Activated T-cell treated with anti-CD3 and anti-CD28 coated beads for 48 hours (primary cell): ENCODE measurements around the gene ZNF219.

Experiments used
- DNase-seq: peaks from one replicate; pipeline ENCODE4 v3.0.0-alpha.2; 2020; ENCODE audit warnings: low read depth

ZNF219 gene

DNA sequence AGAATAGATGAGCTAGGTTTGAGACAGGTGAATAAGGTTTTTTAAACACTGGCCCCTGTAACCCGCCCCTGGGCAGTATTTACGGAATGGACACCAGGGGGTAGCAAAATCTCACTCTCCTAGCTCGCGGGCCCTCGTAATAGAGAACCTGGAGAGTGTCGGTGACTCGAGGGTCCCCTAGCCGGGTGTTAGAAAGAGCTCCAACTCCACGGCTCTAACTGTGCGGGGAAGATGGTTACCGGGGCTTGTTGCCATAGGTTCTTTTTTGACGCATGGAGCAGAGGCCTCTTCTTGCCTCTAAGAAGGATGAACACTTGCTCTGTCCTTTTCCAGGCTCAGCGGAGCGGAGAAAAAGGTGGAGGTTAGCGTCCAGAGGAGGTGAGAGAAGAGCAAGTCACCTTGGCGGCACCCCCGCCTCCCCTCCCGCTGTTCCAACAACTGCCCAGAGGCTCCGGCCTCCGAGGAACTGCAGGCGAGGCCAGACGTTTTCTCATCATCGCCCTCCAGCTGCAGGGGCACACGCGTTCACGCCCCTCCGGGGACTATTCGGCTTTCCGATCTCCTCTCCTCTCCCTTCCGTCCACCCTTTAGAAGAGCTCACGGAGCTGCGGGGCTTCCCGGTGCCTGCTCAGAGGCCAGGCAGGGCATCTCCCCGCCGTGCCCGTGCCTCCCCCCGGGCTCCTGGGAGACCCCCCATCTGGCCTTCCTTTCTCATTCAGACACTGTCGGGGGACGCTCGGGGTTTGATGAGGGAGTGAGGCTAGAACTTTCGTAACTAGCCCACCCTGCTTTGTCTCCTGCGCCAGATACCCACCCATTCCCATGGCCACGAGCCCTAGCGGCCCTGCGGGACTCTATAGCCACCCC, 29.7 kb downstream of the ZNF219 start:
- no peak for DNase-seq

GRCh38 chr14:21066882-21067502, 31.5 kb downstream of the ZNF219 start:
- no peak for DNase-seq

- no peak for DNase-seq
These were observed 35.0 kb downstream of the ZNF219 start for GRCh38 chr14:21063479-21063878.

DNA sequence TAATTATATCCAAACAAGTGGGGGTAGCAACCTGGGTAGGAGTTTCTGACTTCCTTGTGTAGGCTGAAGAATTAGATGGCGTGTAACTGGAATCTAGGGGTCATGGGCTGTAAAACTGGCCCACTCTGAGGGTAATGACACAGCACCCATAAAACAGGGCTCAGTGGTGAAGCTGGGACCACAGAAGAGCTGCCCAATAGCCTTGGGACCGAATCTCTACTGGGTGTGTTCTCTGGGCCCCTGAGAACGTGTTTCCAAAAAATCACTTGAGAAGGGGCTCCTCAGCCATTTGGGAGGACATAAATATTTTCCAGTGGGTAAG, 37.1 kb downstream of the ZNF219 start:
- no peak for DNase-seq

DNA sequence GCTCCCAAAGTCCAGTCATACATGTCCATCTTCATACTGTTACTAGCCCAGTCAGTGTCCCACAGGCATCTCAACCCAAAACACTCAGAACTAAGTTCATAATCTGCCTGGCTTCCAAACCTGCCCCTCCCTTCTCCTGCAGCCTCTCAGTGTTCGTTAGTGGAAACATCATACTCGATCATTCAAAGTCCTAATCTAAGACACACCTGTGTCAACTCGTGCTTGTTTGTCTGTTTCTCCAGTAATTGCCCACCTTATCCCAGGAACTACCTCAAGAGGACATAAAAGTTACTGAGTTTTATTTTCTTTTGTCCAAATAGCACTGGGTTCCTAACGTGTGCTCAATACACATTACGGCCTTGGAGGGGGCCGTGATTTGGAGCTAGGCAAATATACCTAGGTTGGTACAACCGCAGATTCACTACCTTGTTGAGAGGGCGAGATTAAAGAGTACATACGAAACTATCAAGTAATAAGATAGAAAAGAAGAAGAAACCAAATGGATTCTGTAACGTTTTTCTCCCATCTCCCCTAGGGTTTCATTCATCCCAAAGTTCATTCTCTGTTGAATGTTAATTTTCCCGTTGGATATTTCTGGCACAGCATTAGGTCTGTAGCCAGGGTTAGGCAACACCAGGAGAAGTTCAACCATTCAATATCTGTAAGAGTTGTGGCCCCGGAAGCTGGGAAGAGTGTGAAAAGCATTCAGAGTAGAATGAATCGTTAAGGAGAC, 37.7 kb downstream of the ZNF219 start:
- DNase-seq: no peak

GRCh38 chr14:21059842-21060613, 38.4 kb downstream of the ZNF219 start:
- DNase-seq: no peak

DNA sequence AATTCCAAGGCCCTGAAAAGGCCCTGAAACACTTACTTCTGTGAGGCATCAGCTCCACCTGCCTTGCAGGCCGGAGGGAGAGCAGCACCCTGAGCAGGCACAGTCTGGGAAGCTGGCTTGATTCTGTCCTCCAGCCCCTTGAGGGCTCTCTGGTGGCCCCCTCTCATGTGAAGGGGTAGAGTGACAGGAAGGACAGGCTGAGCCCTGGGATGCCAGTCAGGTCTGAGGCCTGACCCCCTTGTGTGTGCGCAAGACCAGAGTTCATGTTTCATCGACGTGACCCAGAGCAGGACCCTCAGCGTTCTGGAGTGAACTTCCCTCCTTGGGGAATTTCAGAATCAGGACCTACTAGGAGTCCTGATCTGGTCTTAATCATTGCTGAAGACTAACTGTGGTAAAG, 39.6 kb downstream of the ZNF219 start:
- DNase-seq: no peak

DNA sequence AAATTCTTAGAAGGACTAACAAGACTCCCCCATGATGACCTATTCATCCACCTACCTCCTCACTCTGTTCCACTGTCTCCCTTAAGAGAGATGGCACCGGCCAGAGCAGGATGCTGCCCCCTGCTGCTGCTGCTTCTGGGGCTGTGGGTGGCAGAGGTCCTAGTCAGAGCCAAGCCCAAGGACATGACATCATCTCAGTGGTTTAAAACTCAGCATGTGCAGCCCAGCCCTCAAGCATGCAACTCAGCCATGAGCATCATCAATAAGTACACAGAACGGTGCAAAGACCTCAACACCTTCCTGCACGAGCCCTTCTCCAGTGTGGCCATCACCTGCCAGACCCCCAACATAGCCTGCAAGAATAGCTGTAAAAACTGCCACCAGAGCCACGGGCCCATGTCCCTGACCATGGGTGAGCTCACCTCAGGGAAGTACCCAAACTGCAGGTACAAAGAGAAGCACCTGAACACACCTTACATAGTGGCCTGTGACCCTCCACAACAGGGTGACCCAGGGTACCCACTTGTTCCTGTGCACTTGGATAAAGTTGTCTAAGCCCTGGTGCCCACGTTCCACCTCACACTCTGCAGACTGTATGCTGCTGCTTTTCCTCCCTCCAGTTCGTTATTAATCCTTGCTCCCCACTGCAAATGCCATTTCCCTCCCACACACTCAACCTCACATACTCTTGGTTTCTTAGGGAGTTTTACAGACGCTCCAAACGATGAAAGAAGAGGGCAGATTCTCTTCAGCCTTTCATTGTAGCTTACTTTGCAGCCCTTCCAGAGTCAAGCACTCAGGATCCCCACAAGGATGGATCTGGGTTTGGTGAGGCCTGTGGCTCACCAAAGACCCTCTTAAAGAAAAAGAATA, 40.4 kb downstream of the ZNF219 start, which contains the start of gene RNASE8:
RNASE8 (plus strand) TSS at position 20 of the 873 bp plus-strand sequence; CDS start at position 91, 71 bp downstream.
- DNase-seq: no peak

GRCh38 chr14:21056520-21057163, 41.8 kb downstream of the ZNF219 start:
- no peak for DNase-seq

DNA sequence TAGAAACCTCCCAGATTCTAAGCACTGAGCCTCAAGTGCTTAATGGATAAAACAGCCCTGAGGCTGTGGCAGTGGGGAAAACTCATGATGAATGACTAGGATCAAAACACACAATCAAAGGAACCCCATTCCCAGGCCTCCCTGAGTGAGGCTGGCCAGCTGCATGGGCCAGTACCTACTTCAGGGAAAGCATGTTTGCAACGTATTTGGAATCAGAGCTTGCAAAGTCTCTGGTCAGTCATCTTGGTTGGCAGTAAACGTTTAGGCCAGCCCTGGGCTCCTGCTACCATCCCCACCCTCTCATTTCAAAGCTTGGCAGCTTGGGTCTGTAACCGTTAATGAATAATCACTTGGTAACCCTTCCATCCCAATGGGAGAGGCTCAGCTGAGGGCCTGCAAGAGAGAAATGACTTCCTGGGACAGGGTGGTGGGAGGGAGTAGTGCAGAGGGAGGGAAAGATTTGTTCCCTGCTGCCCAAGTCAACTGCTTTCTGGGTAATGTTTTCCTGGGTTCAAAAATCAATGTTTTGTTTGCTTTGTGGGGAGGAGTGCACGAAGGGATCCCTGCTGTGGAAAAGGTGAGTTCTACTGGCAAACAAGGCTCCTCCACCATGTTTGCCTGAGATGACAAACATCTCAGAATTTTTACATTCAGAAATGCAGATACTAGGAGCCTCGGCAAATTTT, 42.9 kb downstream of the ZNF219 start:
- no peak for DNase-seq

GRCh38 chr14:21054768-21055145, 43.7 kb downstream of the ZNF219 start:
- DNase-seq: no peak

DNA sequence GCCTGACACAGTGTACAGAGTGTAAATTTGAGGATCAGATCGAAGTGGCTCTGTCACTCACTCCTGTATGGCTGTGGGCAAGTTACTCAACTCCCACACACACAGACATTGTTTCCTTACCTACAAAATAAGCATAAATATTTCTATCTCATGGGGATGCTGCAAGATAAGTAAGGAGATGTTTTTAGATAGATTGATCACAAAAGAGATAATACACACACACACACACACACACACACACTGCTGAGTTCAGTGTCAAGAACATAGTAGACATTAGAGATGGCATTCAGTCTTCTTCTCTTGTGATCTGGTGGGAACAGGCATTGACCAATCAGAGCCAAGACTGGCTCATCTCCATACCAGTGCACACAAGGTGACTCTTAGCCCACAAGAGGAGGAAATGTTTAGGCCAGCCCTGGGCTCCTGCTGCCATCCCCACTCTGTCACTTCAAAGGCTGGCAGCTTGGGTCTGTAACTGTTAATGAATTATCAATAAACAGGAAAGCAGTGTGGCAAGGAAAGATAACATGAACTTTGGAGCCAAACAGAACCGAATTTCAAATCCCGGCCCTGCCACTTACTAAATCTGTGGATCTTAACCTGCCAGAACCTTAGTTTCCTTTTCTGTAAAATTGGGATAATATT, 44.2 kb downstream of the ZNF219 start:
- DNase-seq: no peak

DNA sequence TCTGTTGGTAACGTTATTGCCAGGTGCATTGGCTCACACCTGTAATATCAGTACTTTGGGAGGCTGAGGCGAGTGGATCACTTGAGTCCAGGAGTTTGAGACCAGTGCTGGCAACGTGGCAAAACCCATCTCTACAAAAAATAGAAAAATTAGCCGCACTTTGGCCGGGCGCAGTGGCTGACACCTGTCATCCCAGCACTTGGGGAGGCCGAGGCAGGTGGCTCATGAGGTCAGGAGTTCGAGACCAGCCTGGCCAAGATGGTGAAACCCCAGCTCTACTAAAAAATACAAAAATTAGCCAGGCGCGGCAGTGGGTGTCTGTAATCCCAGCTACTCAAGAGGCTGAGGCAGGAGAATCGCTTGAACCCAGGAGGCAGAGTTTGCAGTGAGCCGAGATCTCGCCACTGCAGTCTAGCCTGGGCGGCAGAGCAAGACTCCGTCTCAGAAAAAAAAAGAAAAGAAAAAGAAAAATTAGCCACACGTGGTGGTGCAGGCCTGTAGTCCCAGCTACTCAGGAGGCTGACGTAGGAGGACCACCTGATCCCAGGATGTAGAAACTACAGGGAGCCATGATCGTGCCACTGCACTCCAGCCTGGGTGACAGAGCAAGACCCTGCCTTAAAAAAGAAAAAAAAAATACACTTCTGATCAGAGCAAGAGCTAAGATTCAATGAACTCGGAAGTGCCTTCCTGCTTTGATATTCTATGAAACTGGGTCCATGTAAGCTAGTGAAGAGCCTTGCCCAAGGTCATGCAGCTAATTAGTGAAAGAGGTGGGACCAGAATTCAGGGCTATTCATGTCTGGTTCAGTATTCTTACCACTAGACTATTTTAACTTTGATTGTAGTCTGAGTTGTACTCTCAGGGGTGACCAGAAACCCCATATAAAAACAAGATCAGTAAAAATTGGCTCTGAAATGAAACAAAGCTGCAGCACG, 45.0 kb downstream of the ZNF219 start:
- no peak for DNase-seq

- DNase-seq: no peak
These were observed 47.9 kb downstream of the ZNF219 start for GRCh38 chr14:21050597-21050996.

- no peak for DNase-seq
These were observed 49.2 kb downstream of the ZNF219 start for GRCh38 chr14:21049271-21049673.

GRCh38 chr14:21048638-21049037, 49.8 kb downstream of the ZNF219 start:
- no peak for DNase-seq

- DNase-seq: no peak
These were observed 51.1 kb downstream of the ZNF219 start for GRCh38 chr14:21047378-21047781.

DNA sequence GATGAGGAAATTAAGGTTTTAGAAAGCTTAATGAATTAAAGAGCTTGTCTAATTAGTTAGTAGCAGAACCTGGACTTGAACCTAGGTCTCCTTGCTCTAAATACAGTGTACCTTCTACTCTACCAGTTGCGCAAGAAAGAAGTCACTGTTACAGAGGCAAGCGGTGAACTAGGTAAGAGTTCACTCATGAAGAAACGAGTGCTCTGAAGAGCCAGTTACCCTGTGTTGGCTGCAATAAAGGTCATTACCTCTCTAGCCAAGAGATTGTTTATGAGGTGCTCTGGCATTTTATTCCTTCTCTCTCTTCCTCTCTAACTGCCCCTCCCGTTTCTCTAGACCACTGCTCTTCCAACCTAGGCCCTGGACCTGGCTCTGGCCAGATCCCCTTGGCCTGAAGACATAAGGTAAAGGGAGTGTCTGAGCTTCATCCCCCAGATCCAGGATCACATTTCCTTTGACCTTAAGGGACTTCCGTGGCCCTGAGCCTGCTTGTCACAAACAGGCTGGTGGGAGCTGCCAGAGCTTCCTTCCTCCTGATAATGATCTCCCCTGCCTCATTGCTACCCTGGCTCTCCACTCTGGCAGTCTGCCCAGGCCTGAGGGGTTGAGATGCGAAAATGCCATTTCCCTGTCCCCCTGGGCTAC, 54.4 kb downstream of the ZNF219 start:
- no peak for DNase-seq
